Central memory CD8-positive, alpha-beta T cell (primary cell): ENCODE results near the gene CWF19L1.

Experiments used
- ATAC-seq: fragments of 150-1000 bp; cut with Tn5 transposase; replicated peaks from 2 replicates; pipeline ENCODE4 v1.10.0; 2022; ENCODE audit warnings: mild to moderate bottlenecking, moderate FRiP score, moderate number of reproducible peaks; ENCODE audit not compliant: poor library complexity, severe bottlenecking; ENCODE audit errors: extremely low read depth
- DNase-seq, 2 donors: peaks; one replicate each; pipeline ENCODE4 v3.0.0; 2021; ENCODE audit warnings: low spot score in 2 of 2
- H3K27ac Mint-ChIP-seq: one replicate; pipeline ENCODE4 v1.8.0; 2022; ENCODE audit warnings: low read depth, mild to moderate bottlenecking, moderate library complexity, mixed read lengths
- H3K27me3 Mint-ChIP-seq: one replicate; pipeline ENCODE4 v1.8.0; 2022; ENCODE audit warnings: mixed read lengths
- H3K36me3 Mint-ChIP-seq: one replicate; pipeline ENCODE4 v1.8.0; 2022; ENCODE audit warnings: mild to moderate bottlenecking, moderate library complexity, mixed read lengths; ENCODE audit not compliant: insufficient read depth
- H3K4me1 Mint-ChIP-seq: one replicate; pipeline ENCODE4 v1.8.0; 2022; ENCODE audit warnings: mixed read lengths
- H3K4me3 Mint-ChIP-seq: one replicate; pipeline ENCODE4 v1.8.0; 2022; ENCODE audit warnings: mild to moderate bottlenecking, moderate library complexity, mixed read lengths
- H3K9me3 Mint-ChIP-seq: one replicate; pipeline ENCODE4 v1.8.0; 2022; ENCODE audit warnings: mixed read lengths

The CWF19L1 gene

GRCh38 chr10:100238429-100238828, 29.0 kb downstream of the CWF19L1 start:
- ATAC-seq (no peak), DNase-seq (no peak)
- Mint-ChIP-seq H3K36me3 (peaks cover 55% of the 10 kb centered on the region), H3K4me1 (no peaks in the 10 kb centered on the region), H3K4me3 (no peak overlapping the region), H3K9me3 (no peaks in the 10 kb centered on the region), H3K27me3 (no peaks in the 10 kb centered on the region), H3K27ac (no peak overlapping the region)

GRCh38 chr10:100232101-100232500, 35.3 kb downstream of the CWF19L1 start:
- H3K27me3 Mint-ChIP-seq = no peaks in the 10 kb centered on the region
- ATAC-seq (no peak), DNase-seq (no peak)
- H3K27ac Mint-ChIP-seq = no peak overlapping the region
- peaks cover 25% of the 10 kb centered on the region for H3K4me1 Mint-ChIP-seq
- H3K36me3 Mint-ChIP-seq = peaks cover 57% of the 10 kb centered on the region
- H3K4me3 Mint-ChIP-seq = no peak overlapping the region
- H3K9me3 Mint-ChIP-seq = no peaks in the 10 kb centered on the region

GRCh38 chr10:100229819-100230422, 37.5 kb downstream of the CWF19L1 start:
- H3K4me1 Mint-ChIP-seq = peaks cover 33% of the 10 kb centered on the region
- H3K36me3 Mint-ChIP-seq = peaks cover 45% of the 10 kb centered on the region
- no peak for ATAC-seq
- peak overlapping the region; percentile 77 for H3K27ac Mint-ChIP-seq
- H3K9me3 Mint-ChIP-seq = no peaks in the 10 kb centered on the region
- H3K27me3 Mint-ChIP-seq = no peaks in the 10 kb centered on the region
- peak overlapping the region; percentile 83 for H3K4me3 Mint-ChIP-seq
- no peak for DNase-seq

GRCh38 chr10:100223879-100224278, 43.6 kb downstream of the CWF19L1 start:
- peaks cover 20% of the 10 kb centered on the region for H3K4me1 Mint-ChIP-seq
- no peaks in the 10 kb centered on the region for H3K27me3 Mint-ChIP-seq
- no peak for ATAC-seq
- H3K36me3 Mint-ChIP-seq = peaks cover 40% of the 10 kb centered on the region
- no peaks in the 10 kb centered on the region for H3K9me3 Mint-ChIP-seq
- DNase-seq = no peak
- H3K4me3 Mint-ChIP-seq = no peak overlapping the region
- H3K27ac Mint-ChIP-seq = no peak overlapping the region

GRCh38 chr10:100222529-100222928, 44.9 kb downstream of the CWF19L1 start:
- Mint-ChIP-seq H3K27ac (no peak overlapping the region), H3K9me3 (no peaks in the 10 kb centered on the region), H3K4me1 (peaks cover 11% of the 10 kb centered on the region), H3K4me3 (no peak overlapping the region), H3K27me3 (no peaks in the 10 kb centered on the region), H3K36me3 (peaks cover 48% of the 10 kb centered on the region)
- DNase-seq (no peak), ATAC-seq (no peak)

- DNase-seq (no peak), ATAC-seq (no peak)
- Mint-ChIP-seq H3K36me3 (peaks cover 64% of the 10 kb centered on the region), H3K27ac (no peak overlapping the region), H3K27me3 (no peaks in the 10 kb centered on the region), H3K9me3 (no peaks in the 10 kb centered on the region), H3K4me1 (peaks cover 6% of the 10 kb centered on the region), H3K4me3 (no peak overlapping the region)
Measured at GRCh38 chr10:100216006-100216405, 51.4 kb downstream of the CWF19L1 start.

- no peak overlapping the region for H3K4me3 Mint-ChIP-seq
- no peaks in the 10 kb centered on the region for H3K4me1 Mint-ChIP-seq
- H3K27me3 Mint-ChIP-seq = no peaks in the 10 kb centered on the region
- H3K36me3 Mint-ChIP-seq = peaks cover 57% of the 10 kb centered on the region
- DNase-seq (no peak), ATAC-seq (no peak)
- no peak overlapping the region for H3K27ac Mint-ChIP-seq
- no peaks in the 10 kb centered on the region for H3K9me3 Mint-ChIP-seq
Measured at GRCh38 chr10:100209303-100209702, 58.1 kb downstream of the CWF19L1 start.

- H3K36me3 Mint-ChIP-seq = peaks cover 57% of the 10 kb centered on the region
- no peak overlapping the region for H3K4me3 Mint-ChIP-seq
- H3K4me1 Mint-ChIP-seq = no peaks in the 10 kb centered on the region
- no peaks in the 10 kb centered on the region for H3K27me3 Mint-ChIP-seq
- no peaks in the 10 kb centered on the region for H3K9me3 Mint-ChIP-seq
- ATAC-seq (no peak), DNase-seq (no peak)
- no peak overlapping the region for H3K27ac Mint-ChIP-seq
Measured at GRCh38 chr10:100208276-100208675, 59.2 kb downstream of the CWF19L1 start.

GRCh38 chr10:100204370-100204769, 63.1 kb downstream of the CWF19L1 start:
- Mint-ChIP-seq H3K27ac (no peak overlapping the region), H3K36me3 (peaks cover 56% of the 10 kb centered on the region)
- no peak for ATAC-seq

GRCh38 chr10:100201549-100201948, 65.9 kb downstream of the CWF19L1 start:
- H3K27ac Mint-ChIP-seq = no peak overlapping the region
- no peak for ATAC-seq
- no peaks in the 10 kb centered on the region for H3K27me3 Mint-ChIP-seq
- no peaks in the 10 kb centered on the region for H3K9me3 Mint-ChIP-seq
- peaks cover 54% of the 10 kb centered on the region for H3K36me3 Mint-ChIP-seq
- no peak overlapping the region for H3K4me3 Mint-ChIP-seq
- H3K4me1 Mint-ChIP-seq = no peaks in the 10 kb centered on the region
- no peak for DNase-seq

More at GRCh38 chr10:100204370-100204769, 63.1 kb downstream of the CWF19L1 start:
- Mint-ChIP-seq H3K4me3 (no peak overlapping the region), H3K4me1 (no peaks in the 10 kb centered on the region), H3K27me3 (no peaks in the 10 kb centered on the region), H3K9me3 (no peaks in the 10 kb centered on the region)
- no peak for DNase-seq

GRCh38 chr10:100194711-100195110, 72.7 kb downstream of the CWF19L1 start:
- ATAC-seq (no peak), DNase-seq (no peak)
- peaks cover 7% of the 10 kb centered on the region for H3K4me1 Mint-ChIP-seq
- H3K27ac Mint-ChIP-seq = no peak overlapping the region
- peaks cover 41% of the 10 kb centered on the region for H3K36me3 Mint-ChIP-seq
- H3K9me3 Mint-ChIP-seq = no peaks in the 10 kb centered on the region
- H3K27me3 Mint-ChIP-seq = no peaks in the 10 kb centered on the region
- no peak overlapping the region for H3K4me3 Mint-ChIP-seq

- Mint-ChIP-seq H3K36me3 (peaks cover 33% of the 10 kb centered on the region), H3K27ac (no peak overlapping the region), H3K27me3 (no peaks in the 10 kb centered on the region), H3K4me3 (no peak overlapping the region), H3K4me1 (peaks cover 13% of the 10 kb centered on the region), H3K9me3 (no peaks in the 10 kb centered on the region)
- DNase-seq (no peak), ATAC-seq (no peak)
Measured at GRCh38 chr10:100192350-100192749, 75.1 kb downstream of the CWF19L1 start.

- Mint-ChIP-seq H3K27ac (peak overlapping the region; percentile 90), H3K4me1 (peaks cover 59% of the 10 kb centered on the region), H3K36me3 (peaks cover 20% of the 10 kb centered on the region), H3K9me3 (no peaks in the 10 kb centered on the region), H3K4me3 (peak overlapping the region; percentile 93), H3K27me3 (no peaks in the 10 kb centered on the region)
- ATAC-seq (peak; percentile 62), DNase-seq (no peak)
Measured at GRCh38 chr10:100186253-100187212, 80.9 kb downstream of the CWF19L1 start.
